ENCODE data around the gene PRELID2.

GRCh38 chr5:145829708-145830361, 5.3 kb downstream of the PRELID2 start:
- TF ChIP-seq POLR2AphosphoS5 (IDR thresholded peaks at IDR 0.05; ENCODE audit: borderline replicate concordance, low read depth, low read length) (no peak), EZH2 (IDR thresholded peaks at IDR 0.05) (no peak)

All from SK-N-MC (cell line).